Eye (tissue), 1 donor: ENCODE data around the gene SPHK2.
A peak's percentile ranks its signal among the peaks of the same experiment; 100 is the strongest.
"Not testable (repeated sequence)": the region's sequence is repeated elsewhere in the genome, so short reads cannot be mapped to it uniquely, and the experiment has no call there.

Source experiments
- DNase-seq: peaks from one replicate; pipeline ENCODE4 v3.0.0-alpha.2; 2015

The SPHK2 gene

GRCh38 chr19:48625891-48626327 lies 6.6 kb downstream of the SPHK2 start:
- DNase-seq = no peak

- no peak for DNase-seq
Observed at GRCh38 chr19:48627201-48627864, 8.0 kb downstream of the SPHK2 start.

GRCh38 chr19:48627865-48628314 lies 8.6 kb downstream of the SPHK2 start:
- no peak for DNase-seq

DNA sequence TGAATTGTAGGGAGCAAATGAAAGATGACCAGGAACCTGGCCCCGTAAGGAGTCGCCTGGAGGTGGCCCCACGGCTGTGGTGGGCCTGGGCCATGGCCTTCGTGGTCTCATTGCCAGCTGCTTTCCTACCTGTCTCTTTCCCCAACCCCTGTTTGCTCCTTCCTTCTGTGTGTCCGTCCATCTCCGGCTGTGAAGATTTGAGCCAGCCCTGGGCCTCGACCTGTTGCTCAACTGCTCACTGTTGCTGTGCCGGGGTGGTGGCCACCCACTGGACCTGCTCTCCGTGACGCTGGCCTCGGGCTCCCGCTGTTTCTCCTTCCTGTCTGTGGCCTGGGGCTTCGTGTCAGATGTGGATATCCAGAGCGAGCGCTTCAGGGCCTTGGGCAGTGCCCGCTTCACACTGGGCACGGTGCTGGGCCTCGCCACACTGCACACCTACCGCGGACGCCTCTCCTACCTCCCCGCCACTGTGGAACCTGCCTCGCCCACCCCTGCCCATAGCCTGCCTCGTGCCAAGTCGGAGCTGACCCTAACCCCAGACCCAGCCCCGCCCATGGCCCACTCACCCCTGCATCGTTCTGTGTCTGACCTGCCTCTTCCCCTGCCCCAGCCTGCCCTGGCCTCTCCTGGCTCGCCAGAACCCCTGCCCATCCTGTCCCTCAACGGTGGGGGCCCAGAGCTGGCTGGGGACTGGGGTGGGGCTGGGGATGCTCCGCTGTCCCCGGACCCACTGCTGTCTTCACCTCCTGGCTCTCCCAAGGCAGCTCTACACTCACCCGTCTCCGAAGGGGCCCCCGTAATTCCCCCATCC lies 9.4 kb downstream of the SPHK2 start:
- DNase-seq = no peak

- no peak for DNase-seq
Observed at GRCh38 chr19:48629297-48629598, 9.9 kb downstream of the SPHK2 start.

DNA sequence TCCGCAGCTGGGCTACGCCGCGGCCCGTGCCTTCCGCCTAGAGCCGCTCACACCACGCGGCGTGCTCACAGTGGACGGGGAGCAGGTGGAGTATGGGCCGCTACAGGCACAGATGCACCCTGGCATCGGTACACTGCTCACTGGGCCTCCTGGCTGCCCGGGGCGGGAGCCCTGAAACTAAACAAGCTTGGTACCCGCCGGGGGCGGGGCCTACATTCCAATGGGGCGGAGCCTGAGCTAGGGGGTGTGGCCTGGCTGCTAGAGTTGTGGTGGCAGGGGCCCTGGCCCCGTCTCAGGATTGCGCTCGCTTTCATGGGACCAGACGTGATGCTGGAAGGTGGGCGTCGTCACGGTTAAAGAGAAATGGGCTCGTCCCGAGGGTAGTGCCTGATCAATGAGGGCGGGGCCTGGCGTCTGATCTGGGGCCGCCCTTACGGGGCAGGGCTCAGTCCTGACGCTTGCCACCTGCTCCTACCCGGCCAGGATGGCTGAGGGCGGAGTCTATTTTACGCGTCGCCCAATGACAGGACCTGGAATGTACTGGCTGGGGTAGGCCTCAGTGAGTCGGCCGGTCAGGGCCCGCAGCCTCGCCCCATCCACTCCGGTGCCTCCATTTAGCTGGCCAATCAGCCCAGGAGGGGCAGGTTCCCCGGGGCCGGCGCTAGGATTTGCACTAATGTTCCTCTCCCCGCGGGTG lies 10.4 kb downstream of the SPHK2 start:
- peak; percentile 63 for DNase-seq

GRCh38 chr19:48630296-48631063 lies 11.2 kb downstream of the SPHK2 start:
- peak; percentile 50 for DNase-seq

DNA sequence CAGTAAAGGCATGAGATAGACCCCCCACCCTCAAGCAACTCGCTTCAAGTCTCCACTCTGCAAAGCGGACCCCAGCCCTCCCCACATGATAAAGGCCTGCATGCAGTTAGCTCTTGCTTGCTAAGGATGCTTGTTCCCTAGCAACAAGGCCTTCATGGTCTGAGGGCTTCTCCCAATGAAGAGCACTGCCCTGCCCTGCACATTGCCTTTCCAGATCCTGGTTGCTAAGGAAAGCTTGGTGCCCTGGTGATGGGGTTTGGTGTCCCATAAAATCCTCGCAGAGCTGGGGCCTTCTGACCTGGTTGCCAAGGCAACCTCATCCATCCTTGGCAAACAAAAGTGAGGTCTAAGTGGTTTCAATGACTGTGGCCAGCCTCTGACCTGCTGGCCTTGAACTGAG lies 11.9 kb downstream of the SPHK2 start:
- peak; percentile 34 for DNase-seq

- not testable (repeated sequence) for DNase-seq
Observed at GRCh38 chr19:48632286-48632685, 13.0 kb downstream of the SPHK2 start.

DNA sequence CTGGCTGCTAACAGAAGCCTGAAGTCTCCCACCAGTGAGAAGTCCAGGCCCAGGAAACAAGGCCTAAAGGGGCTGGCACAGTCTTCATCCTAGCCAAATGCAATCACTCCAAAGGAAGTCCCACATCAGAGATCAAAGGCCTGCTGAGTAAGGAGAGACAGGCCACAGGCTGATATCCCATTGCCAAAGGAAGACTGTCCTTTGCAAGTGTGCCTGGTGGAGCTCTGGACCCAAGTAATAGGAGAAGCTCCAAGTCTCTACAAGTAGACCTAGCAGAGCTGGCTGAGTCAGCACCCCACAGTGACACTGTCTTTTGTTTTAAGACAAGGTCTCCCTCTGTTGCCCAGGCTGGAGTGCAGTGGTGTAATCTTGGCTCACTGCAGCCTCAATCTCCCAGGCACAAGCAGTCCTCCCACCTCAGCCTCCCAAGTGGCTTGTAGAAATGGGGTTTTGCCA lies 13.4 kb downstream of the SPHK2 start:
- no peak for DNase-seq

- DNase-seq = no peak
Observed at GRCh38 chr19:48633148-48634035, 14.1 kb downstream of the SPHK2 start.

DNA sequence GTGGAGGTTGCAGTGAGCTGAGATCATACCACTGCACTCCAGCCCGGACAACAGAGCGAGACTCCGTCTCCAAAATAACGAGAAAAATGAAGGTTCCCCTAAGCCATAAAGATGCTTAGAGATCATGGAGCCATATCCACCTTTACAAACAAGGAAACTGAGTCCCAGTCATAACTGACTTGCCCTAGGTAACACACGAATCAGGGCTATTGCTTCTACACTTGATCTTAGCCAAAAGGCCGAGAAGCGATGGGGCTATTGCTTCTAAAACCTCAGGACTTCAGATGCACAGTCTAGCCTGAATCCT lies 14.7 kb downstream of the SPHK2 start:
- no peak for DNase-seq

- DNase-seq = peak; percentile 98
Observed at GRCh38 chr19:48634424-48635262, 15.3 kb downstream of the SPHK2 start.

DNA sequence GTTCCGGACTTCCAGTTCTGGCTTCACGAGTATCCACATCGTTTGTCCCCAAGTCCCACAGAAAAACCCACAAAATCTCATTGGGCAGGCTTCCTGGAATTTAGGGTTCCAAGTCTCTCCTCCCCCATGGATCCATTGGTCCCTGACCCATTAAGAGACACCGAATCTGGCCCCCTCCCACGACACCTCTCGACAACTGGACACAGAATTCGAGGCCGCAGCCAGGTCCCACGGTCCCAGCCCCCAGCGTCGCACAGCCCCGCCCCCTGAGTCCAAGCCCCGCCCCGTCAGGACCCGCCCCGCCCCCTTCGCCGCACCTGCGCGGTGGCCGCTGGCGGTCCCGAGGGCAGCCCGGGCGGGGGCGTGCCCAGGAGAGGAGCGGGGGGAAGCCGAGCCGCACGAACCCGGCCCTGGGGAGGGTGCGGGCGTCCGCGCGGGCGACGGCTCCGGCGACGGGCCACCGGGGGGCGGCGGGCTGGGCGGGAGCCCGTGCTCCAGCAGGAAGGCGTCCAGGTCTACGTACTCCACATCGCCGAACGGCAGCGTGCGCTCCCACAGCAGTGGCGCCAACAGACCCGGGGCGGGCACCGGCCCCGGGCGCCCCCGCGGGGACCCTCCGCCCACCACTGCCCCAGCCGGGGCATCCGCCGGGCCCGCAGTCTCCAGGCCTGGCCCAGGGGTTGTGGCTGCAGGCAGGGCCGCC lies 16.1 kb downstream of the SPHK2 start:
- DNase-seq = peak; percentile 73

- peak; percentile 55 for DNase-seq
Observed at GRCh38 chr19:48635966-48636858, 16.9 kb downstream of the SPHK2 start.

GRCh38 chr19:48636859-48637448 lies 17.6 kb downstream of the SPHK2 start, which contains the start of gene DBP:
TSS of gene DBP (minus strand) at chr19:48637379. CDS start at chr19:48636994, 385 bp downstream.
- no peak for DNase-seq

DNA sequence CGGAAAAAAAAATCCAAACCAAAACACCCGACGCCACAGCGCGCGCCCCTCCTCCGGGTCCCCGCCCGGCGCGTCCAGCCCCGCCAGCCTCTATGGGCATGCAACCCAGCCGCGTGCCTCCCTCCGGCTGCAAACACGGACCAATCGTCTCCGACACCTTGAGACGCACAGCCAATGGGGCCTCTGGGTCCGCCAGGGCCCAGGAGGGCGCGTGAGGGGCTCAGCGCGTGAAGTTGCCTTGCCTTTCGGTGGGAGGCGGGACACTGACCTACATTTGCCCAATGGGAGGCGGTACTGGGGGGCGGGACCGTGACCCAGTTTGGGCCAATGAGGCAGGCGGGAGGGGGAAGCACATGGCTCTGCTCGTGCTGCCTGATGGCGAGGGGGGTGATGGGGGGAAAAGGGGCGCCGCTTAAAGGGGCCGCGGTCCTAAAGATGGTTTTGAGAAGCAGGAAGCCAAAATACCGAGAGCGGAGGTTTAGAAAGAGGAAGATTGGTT lies 18.2 kb downstream of the SPHK2 start:
- peak; percentile 100 for DNase-seq
